Measurements from ENCODE around the gene USP3.

- TF ChIP-seq EZH2 (IDR thresholded peaks at IDR 0.05; ENCODE audit: borderline replicate concordance, low read depth, low read length, severe bottlenecking) = no peak
- TF ChIP-seq, protein P1, sequence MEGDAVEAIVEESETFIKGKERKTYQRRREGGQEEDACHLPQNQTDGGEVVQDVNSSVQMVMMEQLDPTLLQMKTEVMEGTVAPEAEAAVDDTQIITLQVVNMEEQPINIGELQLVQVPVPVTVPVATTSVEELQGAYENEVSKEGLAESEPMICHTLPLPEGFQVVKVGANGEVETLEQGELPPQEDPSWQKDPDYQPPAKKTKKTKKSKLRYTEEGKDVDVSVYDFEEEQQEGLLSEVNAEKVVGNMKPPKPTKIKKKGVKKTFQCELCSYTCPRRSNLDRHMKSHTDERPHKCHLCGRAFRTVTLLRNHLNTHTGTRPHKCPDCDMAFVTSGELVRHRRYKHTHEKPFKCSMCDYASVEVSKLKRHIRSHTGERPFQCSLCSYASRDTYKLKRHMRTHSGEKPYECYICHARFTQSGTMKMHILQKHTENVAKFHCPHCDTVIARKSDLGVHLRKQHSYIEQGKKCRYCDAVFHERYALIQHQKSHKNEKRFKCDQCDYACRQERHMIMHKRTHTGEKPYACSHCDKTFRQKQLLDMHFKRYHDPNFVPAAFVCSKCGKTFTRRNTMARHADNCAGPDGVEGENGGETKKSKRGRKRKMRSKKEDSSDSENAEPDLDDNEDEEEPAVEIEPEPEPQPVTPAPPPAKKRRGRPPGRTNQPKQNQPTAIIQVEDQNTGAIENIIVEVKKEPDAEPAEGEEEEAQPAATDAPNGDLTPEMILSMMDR (IDR thresholded peaks at IDR 0.05; ENCODE audit: borderline replicate concordance, extremely low read depth, low read length, poor library complexity, severe bottlenecking) = no peak
These were observed 47.0 kb downstream of the USP3 start for GRCh38 chr15:63551400-63551799.

Data from DND-41 (cell line).